Measurements from ENCODE around the gene PLA2G6. TPM values are rescaled to one million over a fixed set of nuclear protein-coding genes. Genes with fewer than 3 reads are reported as not detected.

PLA2G6 gene
- total RNA-seq, 1 experiment from 2014 or later = 36.0 TPM

- DNase-seq (ENCODE audit: low read depth, low spot score) (no peak), ATAC-seq (no peak)
- ChIA-PET POLR2A (interaction anchor here (0.7 kb wide), 1 partner anchor 35 kb away, joined by 3 read pairs; no protein-coding TSS in a partner anchor), CTCF (no interaction called here), RAD21 (ENCODE audit: low non-redundant PET in 1 of 2, low total read pairs in 2 of 2, uncharacterized antibody in 2 of 2, unreplicated experiment in 2 of 2) (no interaction called here)
- no TSS peak for BruUV-seq (replicated peaks)
- TF ChIP-seq YY1 (IDR thresholded peaks at IDR 0.05; ENCODE audit: extremely low read depth, insufficient replicate concordance, low read depth, low read length) = no peak
- no peak for TF ChIP-seq POLR2AphosphoS5 (IDR thresholded peaks at IDR 0.05; ENCODE audit: low read depth, low read length)
- no peak for TF ChIP-seq EZH2 (IDR thresholded peaks at IDR 0.05)
- no peak for TF ChIP-seq TCF7L2 (IDR thresholded peaks at IDR 0.05; ENCODE audit: borderline replicate concordance, extremely low read depth, insufficient read depth, insufficient read length)
- TF ChIP-seq SIN3A (IDR thresholded peaks at IDR 0.05; ENCODE audit: low read depth) = no peak
- no peak for TF ChIP-seq CBX3 (IDR thresholded peaks at IDR 0.05; ENCODE audit: low read depth)
- no peak for TF ChIP-seq ELF1 (IDR thresholded peaks at IDR 0.05; ENCODE audit: borderline replicate concordance, low read depth)
- TF ChIP-seq MAX (IDR thresholded peaks at IDR 0.05) = no peak
- TF ChIP-seq FOSL1 (IDR thresholded peaks at IDR 0.05; ENCODE audit: low read depth) = no peak
- TF ChIP-seq ZBTB33 (IDR thresholded peaks at IDR 0.05; ENCODE audit: extremely low read depth, insufficient replicate concordance, low read length) = no peak
- TF ChIP-seq RAD21 (IDR thresholded peaks at IDR 0.05; ENCODE audit: low read depth) = no peak
- no peak for TF ChIP-seq EZH2phosphoT487 (IDR thresholded peaks at IDR 0.05; ENCODE audit: borderline replicate concordance)
- no peak for TF ChIP-seq REST (IDR thresholded peaks at IDR 0.05; ENCODE audit: low read depth)
- Histone ChIP-seq H3K79me2 (ENCODE audit: insufficient read depth, low read length) (no peaks in the 10 kb centered on the region), H2AFZ (ENCODE audit: low read depth, low read length, poor library complexity, severe bottlenecking) (no peak overlapping the region), H4K20me1 (ENCODE audit: insufficient read depth) (no peaks in the 10 kb centered on the region), H3K36me3 (ENCODE audit: control insufficient read depth in 1 of 2, insufficient read depth in 2 of 2, low read length in 2 of 2) (no peaks in the 10 kb centered on the region), H3K4me3 (replicated peaks in 1 of 2; ENCODE audit: low read depth in 1 of 2, low read length in 2 of 2) (no peak overlapping the region), H3K27ac (ENCODE audit: low read depth, low read length) (no peak overlapping the region), H3K9ac (ENCODE audit: low read length) (no peak overlapping the region), H3K9me2 (ENCODE audit: insufficient read depth) (no peaks in the 10 kb centered on the region), H3K9me3 (ENCODE audit: control insufficient read depth in 1 of 2, insufficient read depth in 1 of 2, low read depth in 1 of 2, low read length in 2 of 2) (no peaks in the 10 kb centered on the region), H3K4me1 (ENCODE audit: control insufficient read depth in 1 of 2, insufficient read depth in 2 of 2, low read length in 2 of 2) (peaks cover 25 to 36% of the 10 kb centered on the region in 2 experiments), H3K27me3 (ENCODE audit: insufficient read depth, low read length) (no peaks in the 10 kb centered on the region), H3K4me2 (ENCODE audit: low read length) (no peak overlapping the region)
- intact Hi-C loops (cut with micrococcal nuclease) = no loop called here
These were observed 39.0 kb downstream of the PLA2G6 start for GRCh38 chr22:38142606-38143005.
